ENCODE measurements around the gene DLG4.
"Not testable (repeated sequence)": the region's sequence is repeated elsewhere in the genome, so short reads cannot be mapped to it uniquely, and the experiment has no call there.

DLG4 gene

GRCh38 chr17:7179317-7180254 is 40.0 kb downstream of the DLG4 start, which contains the start of gene ASGR1:
Gene ASGR1, minus strand, starts transcription at chr17:7179370. Its CDS starts 807 bp downstream, at chr17:7178563.
- DNase-seq: no peak

GRCh38 chr17:7178973-7179316 is 40.7 kb downstream of the DLG4 start:
- no peak for DNase-seq

DNA sequence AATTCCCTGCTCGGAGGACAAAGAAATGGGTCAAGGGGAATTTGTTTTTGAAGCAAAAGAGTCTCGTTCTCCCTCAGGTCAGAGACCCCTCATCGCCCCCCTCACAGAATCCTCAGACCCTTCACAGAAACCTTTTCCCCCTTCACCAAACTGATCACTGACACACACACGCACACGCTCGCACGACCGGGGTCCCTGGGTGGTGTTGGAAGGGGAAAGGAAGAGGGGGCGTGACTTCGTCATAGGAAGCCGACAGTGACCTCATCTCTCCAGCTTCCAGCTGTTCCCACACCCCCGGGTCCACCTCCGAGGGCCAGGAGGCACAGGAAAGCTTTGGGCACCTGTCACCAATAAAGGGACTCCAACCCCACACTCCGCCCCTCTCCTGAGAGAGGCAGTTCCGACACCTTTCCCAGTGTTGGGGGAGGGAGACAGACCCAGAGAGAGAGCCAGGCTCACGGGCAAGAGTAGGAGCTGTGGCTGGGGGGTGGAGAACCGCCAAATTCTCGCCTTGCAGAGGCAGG is 41.6 kb downstream of the DLG4 start:
- no peak for DNase-seq

DNA sequence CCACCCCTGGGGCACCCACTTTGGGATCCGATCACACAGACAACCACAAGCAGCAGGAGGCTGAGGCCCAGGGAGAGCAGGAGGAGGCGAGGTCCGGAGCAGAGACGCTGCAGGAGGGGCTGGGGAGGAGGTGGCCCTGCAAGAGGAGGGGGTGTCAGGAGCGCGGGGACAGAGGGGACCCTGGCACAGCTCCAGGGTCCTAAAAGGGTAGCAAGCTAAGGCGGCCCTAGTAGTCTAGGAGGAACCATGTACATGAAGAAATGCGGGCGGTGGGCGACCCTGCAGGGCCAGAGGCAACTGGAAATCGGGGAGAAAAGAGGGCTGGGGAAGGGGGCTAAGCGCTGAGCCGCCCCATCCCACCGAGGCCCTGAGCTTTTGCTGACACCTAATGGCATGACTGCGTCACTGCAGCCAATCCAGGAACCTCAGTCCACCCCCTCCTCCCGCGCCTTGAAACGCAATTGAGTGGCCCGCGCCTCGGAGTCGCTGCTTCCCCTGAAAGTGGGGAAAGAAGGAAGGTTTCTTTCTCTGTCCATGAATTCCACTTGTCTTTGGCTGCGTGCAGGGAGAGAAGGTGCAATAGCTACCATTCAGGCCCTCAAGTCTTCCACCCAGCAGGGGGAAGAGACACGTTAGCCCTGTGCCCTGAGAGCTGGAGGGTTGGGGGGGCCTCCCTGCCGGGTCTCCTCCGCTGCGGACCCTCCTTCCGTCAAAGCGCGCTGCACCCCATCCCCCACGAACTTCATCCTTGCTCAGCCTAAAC is 42.3 kb downstream of the DLG4 start:
- DNase-seq: no peak

DNA sequence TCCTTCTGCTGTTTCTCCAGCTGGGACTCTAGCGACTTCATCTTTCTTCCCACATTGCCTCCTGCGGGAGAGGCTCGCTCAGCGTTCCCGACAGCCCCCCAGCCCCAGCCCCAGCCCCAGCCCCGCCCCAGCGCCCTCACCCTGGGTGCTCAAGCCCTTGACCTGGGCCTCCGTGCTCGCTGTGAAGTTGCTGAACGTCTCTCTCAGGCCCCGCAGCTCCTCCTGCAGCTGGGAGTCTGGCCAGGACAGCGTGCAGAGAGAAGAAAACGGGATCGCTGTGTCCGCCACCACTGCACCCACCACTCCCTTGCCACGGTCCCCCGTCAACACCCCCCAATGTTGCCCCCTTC is 42.8 kb downstream of the DLG4 start:
- DNase-seq: no peak

GRCh38 chr17:7176107-7176840 is 43.4 kb downstream of the DLG4 start:
- no peak for DNase-seq

GRCh38 chr17:7175330-7175733 is 44.3 kb downstream of the DLG4 start:
- DNase-seq: no peak

- DNase-seq: no peak
Measured at GRCh38 chr17:7174603-7175326, 44.9 kb downstream of the DLG4 start.

DNA sequence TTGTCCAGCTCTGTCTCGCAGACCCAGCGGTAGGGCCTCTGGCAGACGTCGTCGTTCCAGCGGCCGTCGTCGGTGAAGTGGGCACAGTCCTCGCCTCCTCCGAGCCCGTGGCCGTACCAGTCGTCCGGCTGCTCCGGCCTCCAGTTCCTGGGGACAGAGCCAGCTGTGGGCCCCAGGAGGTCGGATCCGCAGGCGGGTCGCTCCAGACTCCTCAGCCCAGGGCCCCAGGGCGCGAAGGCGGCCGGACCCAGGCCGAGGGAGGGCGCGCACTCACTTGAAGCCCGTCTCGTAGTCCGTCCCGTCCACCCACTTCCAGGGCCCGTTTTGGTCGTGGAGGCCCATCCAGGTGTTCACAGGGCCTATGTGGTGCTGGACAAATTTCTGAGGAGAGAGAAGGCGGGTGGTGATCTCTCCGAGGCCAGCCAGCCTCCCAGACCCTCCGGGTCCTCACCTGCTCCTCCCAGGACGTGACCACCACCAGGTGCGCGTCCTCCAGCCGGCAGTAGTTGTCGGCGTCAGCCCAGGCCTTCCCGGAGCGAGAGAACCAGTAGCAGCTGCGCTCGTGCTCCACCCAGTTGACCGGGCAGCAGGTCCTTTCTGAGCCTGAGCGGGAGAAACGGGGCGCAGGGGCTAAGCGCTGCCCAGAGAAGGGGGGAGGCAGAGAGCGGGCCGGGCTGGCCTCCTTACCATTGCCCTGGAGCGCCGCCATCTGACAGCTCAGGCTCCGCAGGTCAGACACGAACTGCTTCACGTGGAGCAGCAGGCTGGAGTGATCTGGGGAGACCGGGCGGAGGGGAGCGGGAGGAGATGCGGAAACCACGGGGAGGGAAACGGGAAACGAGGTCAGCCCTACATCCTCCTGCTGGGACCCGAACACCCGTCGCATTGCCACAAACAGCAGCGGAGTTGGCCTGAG is 45.7 kb downstream of the DLG4 start:
- no peak for DNase-seq

GRCh38 chr17:7172522-7173191 is 47.0 kb downstream of the DLG4 start:
- not testable (repeated sequence) for DNase-seq

DNA sequence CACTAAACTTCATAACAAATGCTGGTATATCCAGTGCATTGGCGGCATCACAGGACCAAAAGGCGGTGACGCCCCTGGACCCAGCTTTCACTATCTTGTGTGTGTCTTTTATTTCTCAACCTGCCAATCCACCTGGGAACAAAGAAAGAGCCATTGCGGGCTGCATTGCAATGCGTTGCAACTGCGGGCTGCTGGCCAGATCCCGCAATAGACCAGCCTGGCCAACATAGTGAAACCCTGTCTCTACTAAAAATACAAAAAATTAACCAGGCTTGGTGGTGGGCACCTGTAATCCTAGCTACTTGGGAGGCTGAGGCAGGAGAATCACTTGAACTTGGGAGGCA is 50.1 kb downstream of the DLG4 start:
- not testable (repeated sequence) for DNase-seq

GRCh38 chr17:7168841-7169564 is 50.6 kb downstream of the DLG4 start:
- not testable (repeated sequence) for DNase-seq

- DNase-seq: peak; percentile 26
Measured at GRCh38 chr17:7167832-7168231, 51.8 kb downstream of the DLG4 start.

DNA sequence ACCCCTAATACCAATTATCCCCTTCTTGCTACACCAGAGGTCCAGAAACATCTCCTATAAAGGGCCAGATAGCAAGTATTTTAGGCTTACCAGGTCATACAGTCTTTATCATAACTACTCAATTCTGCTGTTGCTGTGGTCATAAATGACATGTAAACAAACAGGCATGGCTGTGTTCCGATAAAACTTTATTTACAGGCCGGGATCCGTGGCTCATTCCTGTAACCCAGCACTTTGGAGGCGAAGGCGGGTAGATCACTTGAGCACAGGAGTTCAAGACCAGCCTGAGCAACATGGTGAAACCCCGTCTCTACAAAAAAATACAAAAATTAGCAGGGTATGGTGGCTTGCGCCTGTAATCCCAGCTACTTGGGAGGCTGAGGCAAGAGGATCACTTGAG is 52.8 kb downstream of the DLG4 start:
- DNase-seq: no peak

DNA sequence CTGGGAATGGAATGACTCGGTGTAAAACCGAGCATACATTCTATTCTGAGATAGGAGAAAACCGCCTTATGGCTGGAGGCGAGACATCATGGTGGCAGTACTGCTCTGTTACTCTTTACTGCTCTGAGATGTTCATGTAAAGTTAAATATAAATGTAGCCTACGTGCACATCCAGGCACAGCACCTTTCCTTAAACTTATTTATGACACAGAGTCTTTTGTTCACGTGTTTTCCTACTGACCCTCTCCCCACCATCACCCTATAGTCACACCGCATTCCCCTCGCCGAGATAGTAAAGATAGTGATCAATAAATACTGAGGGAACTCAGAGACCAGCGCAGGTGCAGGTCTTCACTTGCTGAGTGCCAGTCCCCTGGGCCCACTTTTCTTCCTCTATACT is 60.1 kb downstream of the DLG4 start:
- DNase-seq: not testable (repeated sequence)

DNA sequence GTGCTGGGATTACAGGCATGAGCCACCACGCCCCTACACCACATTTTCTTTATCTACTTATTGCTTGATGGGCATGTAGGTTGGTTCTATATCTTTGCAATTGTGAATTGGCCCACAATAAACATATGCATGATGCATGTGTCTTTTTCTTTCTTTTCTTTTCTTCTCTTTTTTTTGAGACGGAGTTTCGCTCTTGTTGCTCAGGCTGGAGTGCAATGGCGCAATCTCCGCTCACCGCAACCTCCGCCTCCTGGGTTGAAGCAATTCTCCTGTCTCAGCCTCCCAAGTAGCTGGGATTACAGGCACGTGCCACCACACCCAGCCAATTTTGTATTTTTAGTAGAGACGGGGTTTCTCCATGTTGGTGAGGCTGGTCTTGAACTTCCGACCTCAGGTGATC is 61.2 kb downstream of the DLG4 start:
- DNase-seq: not testable (repeated sequence)

DNA sequence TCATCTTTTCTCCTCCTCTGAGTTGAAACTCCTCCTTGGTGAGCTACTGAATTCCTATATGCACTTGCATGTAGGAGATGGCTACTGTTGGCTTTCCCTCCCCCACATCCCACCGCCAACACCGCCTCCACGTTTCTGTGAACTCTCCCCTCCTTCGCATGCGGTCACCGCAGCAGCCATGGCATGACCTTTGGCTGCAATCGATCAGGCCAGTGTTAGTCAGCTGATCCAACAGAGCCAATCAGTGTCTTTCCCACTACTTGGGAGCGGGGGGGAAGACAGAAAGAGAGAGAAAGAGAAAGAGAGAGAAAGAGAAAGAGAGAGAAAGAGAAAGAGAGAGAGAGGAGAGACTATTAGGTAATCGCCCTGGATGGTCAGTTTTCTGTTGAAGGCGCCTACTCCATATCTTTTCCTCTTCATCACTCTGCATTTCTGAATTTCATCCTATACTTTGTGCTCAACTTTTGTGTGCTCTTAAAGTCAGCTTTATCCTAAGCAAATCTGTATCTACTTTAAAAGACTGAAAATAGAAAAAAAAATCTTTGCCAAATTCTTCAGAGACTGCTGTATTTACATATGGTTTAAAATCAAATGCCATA is 63.2 kb downstream of the DLG4 start:
- DNase-seq: no peak

DNA sequence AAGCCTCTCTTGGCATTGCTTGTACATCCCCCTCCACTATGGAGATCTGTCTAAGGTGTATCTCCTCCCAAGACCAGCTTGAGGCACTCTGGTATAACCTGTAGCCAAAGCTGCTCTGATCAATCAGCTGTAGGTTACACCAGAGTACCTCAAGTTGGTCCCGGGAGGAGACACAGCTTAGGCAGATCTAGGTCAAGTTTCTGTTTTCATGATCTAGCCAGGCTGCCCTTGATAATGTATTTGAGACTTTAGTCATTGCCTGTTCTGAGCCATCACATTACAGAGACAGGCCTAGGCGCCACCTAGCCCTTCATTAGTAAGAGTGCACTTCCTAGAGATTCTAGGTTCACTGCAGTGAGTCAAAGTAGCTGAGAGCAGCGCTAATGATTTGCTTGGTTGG is 71.9 kb downstream of the DLG4 start:
- DNase-seq: no peak

GRCh38 chr17:7146115-7146514 is 73.5 kb downstream of the DLG4 start:
- no peak for DNase-seq

- DNase-seq: no peak
Measured at GRCh38 chr17:7144213-7144612, 75.4 kb downstream of the DLG4 start.

Measured in SIG-M5 (cell line).